ENCODE data around the gene BHLHA9.

The BHLHA9 gene

DNA sequence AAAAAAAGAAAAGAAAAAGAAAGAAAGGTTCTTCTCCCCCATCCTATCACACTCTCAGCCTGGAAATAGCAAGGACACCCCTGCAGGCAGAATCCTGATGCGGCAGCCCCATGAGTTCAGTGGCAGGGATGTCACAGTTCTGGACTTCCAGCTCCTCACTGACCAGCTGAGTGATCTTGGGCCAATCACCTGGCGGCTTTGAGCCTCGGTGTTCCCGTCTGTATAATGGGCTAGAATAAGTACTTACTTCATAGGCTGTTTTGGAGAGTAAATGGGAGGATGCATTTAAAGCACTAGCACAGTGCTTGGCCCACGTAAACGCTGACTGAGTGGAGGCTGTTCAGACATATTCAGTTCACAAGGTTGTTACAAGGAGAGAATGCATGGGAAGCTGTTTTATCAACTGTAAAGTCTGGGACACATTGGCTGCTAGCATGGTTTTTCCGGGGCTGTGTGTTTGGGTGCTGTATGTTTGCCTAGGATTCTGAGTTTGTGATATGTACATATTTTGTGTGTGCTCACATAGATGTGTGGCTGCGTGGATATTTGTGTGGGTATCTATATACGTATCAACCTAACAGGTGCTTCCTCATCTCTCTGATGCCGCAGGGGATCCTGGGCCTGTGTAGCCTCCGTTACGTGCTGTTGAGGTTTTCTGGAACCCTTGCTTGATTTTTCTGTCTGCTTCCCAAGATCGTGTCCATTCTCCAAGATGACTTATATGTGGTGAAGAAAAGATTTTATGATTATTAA lies 3.4 kb downstream of the BHLHA9 start:
- ChIA-PET POLR2A (interaction anchor here (0.6 kb wide), 1 partner anchor 459 kb away, joined by 3 read pairs; no protein-coding TSS in a partner anchor), CTCF (interaction anchor here (0.7 to 1.2 kb wide), 2 partner anchors 92 to 259 kb away, joined by 3 read pairs; no protein-coding TSS in a partner anchor)
- no peak for DNase-seq (ENCODE audit: extremely low spot score)
- no peak for TF ChIP-seq CTCF (IDR thresholded peaks at IDR 0.05; ENCODE audit: control extremely low read depth, extremely low read depth, low read depth, missing control alignments)

DNA sequence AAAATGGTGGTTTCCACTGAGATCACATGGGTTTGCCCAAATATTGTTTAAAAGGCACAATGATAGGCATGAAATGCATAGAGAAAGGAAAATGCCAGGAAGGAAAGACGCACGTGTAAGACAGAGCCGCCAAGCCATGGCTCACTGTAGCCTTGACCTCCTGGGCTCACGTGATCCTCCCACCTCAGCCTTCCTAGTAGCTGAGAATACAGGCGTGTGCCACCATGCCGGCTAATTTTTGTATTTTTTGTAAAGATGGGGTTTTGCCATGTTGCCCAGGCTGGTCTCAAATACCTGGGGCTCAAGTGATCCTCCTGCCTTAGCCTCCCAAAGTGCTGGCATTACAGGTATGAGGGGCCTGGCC lies 4.0 kb downstream of the BHLHA9 start:
- no peak for DNase-seq (ENCODE audit: extremely low spot score)
- TF ChIP-seq CTCF (IDR thresholded peaks at IDR 0.05; ENCODE audit: control extremely low read depth, extremely low read depth, low read depth, missing control alignments): no peak
- ChIA-PET CTCF (interaction anchor here (1.2 kb wide), 1 partner anchor 259 kb away, joined by 3 read pairs; no protein-coding TSS in a partner anchor), POLR2A (interaction anchor here (0.6 kb wide), 1 partner anchor 458 kb away, joined by 3 read pairs; no protein-coding TSS in a partner anchor)

GRCh38 chr17:1275205-1275961 lies 5.1 kb downstream of the BHLHA9 start:
- no peak for DNase-seq (ENCODE audit: extremely low spot score)
- ChIA-PET POLR2A (no interaction called here), CTCF (no interaction called here)
- TF ChIP-seq CTCF (IDR thresholded peaks at IDR 0.05; ENCODE audit: control extremely low read depth, extremely low read depth, low read depth, missing control alignments): no peak

GRCh38 chr17:1275962-1276736 lies 5.9 kb downstream of the BHLHA9 start:
- peak; percentile 87 for TF ChIP-seq CTCF (IDR thresholded peaks at IDR 0.05; ENCODE audit: control extremely low read depth, extremely low read depth, low read depth, missing control alignments)
- ChIA-PET CTCF (interaction anchor here (1.5 kb wide), 1 partner anchor 56 kb away, joined by 3 read pairs; no protein-coding TSS in a partner anchor), POLR2A (no interaction called here)
- peak; percentile 83 for DNase-seq (ENCODE audit: extremely low spot score)

GRCh38 chr17:1280652-1281051 lies 10.4 kb downstream of the BHLHA9 start:
- ChIA-PET CTCF (interaction anchor here (0.9 to 2.7 kb wide), 4 partner anchors 21 to 253 kb away, joined by 3 to 17 read pairs (median 6); partner anchors contain the start of gene INPP5K), POLR2A (no interaction called here)
- no peak for DNase-seq (ENCODE audit: extremely low spot score)
- no peak for TF ChIP-seq CTCF (IDR thresholded peaks at IDR 0.05; ENCODE audit: control extremely low read depth, extremely low read depth, low read depth, missing control alignments)
